Panc1 (cell line): ENCODE results near the gene SAMD1. TPM values are rescaled to one million over a fixed set of nuclear protein-coding genes. Genes with fewer than 3 reads are reported as not detected.
"Not testable (repeated sequence)": the region's sequence is repeated elsewhere in the genome, so short reads cannot be mapped to it uniquely, and the experiment has no call there.

Experiments used
- ATAC-seq: fragments of 200-7000 bp; cut with Tn5 transposase; 2 replicates; pipeline ENCODE4 v1.9.1; 2020; ENCODE audit warnings: mild to moderate bottlenecking, moderate library complexity
- BruUV-seq: library from RNA; stranded (reverse); fragments of 400-500 nt; replicated peaks from 2 replicates; lab custom pipeline; 2021; lab: Mats Ljungman, UMichigan
- CTCF ChIA-PET: fragments of 300-600 bp; sonication (Branson Sonifier 250); formaldehyde crosslinking; loops from one replicate; lab custom pipeline; 2022; ENCODE audit warnings: antibody characterized with exemption; lab: Charles Lee
- POLR2A ChIA-PET: fragments of 300-600 bp; sonication (Branson Sonifier 250); formaldehyde crosslinking; loops from one replicate; lab custom pipeline; 2022; ENCODE audit warnings: antibody characterized with exemption; lab: Charles Lee
- DNase-seq: peaks from one replicate; pipeline ENCODE4 v3.0.0-alpha.2; 2010; ENCODE audit warnings: low read depth, low spot score
- H3K27ac ChIP-seq: 2 replicates; pipeline ENCODE4 v1.5.1; 2011; ENCODE audit warnings: mild to moderate bottlenecking, low read length, inconsistent platforms
- H3K27me3 ChIP-seq: fragments of 200-500 bp; sonication (Bioruptor generic); 2 replicates; pipeline ENCODE4 v1.6.0; 2014; ENCODE audit warnings: low read length, inconsistent platforms; ENCODE audit not compliant: control insufficient read depth, insufficient read depth
- H3K36me3 ChIP-seq: fragments of 200-500 bp; sonication (Bioruptor generic); 2 replicates; pipeline ENCODE4 v1.5.1; 2014; ENCODE audit warnings: inconsistent platforms, mild to moderate bottlenecking, low read length, moderate library complexity; ENCODE audit not compliant: control insufficient read depth, insufficient read depth
- H3K4me1 ChIP-seq: 2 replicates; pipeline ENCODE4 v1.5.1; 2011; ENCODE audit warnings: inconsistent platforms, mild to moderate bottlenecking, low read length, moderate library complexity; ENCODE audit not compliant: control insufficient read depth, insufficient read depth
- H3K4me3 ChIP-seq, 2 experiments: 2 replicates each; pipeline ENCODE4 v1.5.1; 2011 to 2012; ENCODE audit warnings: low read depth in 2 of 2, low read length in 2 of 2, mild to moderate bottlenecking in 2 of 2, inconsistent platforms in 1 of 2, moderate library complexity in 1 of 2
- H3K9me3 ChIP-seq: fragments of 200-500 bp; sonication (Bioruptor generic); 2 replicates; pipeline ENCODE4 v1.5.1; 2014; ENCODE audit warnings: low read depth, mild to moderate bottlenecking, inconsistent platforms, low read length, moderate library complexity; ENCODE audit not compliant: control insufficient read depth, insufficient read depth
- POLR2AphosphoS5 ChIP-seq: IDR thresholded peaks from 2 replicates; pipeline ENCODE4 v1.6.1; 2012; ENCODE audit warnings: mild to moderate bottlenecking, low read depth, low read length, moderate library complexity
- in situ Hi-C: cut with HindIII; loops from 2 replicates; pipeline ENCODE4 v1.10.0; 2016; ENCODE audit warnings: low sequenced_read_pairs, low pct_unique_long_range_greater_than_20kb
- intact Hi-C: fragments of 100-400 bp; cut with micrococcal nuclease; formaldehyde crosslinking; loops from one replicate; pipeline ENCODE4 v1.10.0; 2022; ENCODE audit not compliant: unreplicated experiment
- total RNA-seq: library from RNA; stranded (reverse); gene quantifications from one replicate; pipeline ENCODE4 v1.2.1, GENCODE V29; 2021; ENCODE audit not compliant: unreplicated experiment
- TF ChIP-seq, protein P1 (sequence below): fragments of 450-650 bp; IDR thresholded peaks from 2 replicates; pipeline ENCODE4 v1.5.1; 2017; ENCODE audit warnings: mild to moderate bottlenecking

The SAMD1 gene
- total RNA-seq, 1 experiment from 2014 or later = 82.0 TPM

DNA sequence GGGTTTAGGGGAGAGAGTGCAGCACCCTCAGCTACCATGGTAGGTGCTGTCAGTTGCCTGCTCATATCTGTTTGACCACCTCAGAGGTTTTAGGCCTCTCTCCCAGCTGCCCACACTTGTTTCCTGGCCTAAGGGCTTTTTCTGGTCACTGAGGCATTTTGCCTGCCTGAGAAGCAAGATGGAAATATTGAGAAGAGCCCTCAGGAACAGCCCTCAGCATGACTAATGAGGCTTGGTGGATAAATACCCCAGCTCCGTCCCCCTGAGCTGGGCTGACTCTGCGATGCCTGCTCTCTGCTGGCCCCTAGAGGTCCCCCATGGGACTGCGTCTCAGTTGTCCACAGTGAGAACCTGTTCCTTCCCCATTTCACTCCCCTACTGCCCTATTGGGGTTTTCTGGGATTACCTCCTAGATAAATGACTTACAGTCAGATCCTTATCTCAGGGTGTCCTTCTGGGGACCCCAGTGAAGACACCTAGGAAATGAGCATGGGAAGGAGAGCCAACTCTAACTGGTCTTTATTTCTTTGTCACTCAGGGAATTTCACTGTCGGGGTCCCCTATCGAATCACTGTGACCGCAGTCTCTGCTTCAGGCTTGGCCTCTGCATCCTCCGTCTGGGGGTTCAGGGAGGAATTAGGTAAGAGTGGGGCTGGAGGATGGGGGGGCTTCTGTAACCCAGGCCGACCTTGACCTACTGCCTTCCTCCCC, 42.0 kb downstream of the SAMD1 start:
- no peaks in the 10 kb centered on the region for H3K9me3 ChIP-seq
- H3K36me3 ChIP-seq = no peaks in the 10 kb centered on the region
- CTCF ChIA-PET = interaction anchor here (0.5 to 0.7 kb wide), 4 partner anchors 101 to 351 kb away, joined by 3 to 9 read pairs (median 7); no protein-coding TSS in a partner anchor
- intact Hi-C loops (no loop called here), in situ Hi-C loops (no loop called here)
- BruUV-seq = no TSS peak
- no peak overlapping the region for H3K4me3 ChIP-seq
- no peaks in the 10 kb centered on the region for H3K27me3 ChIP-seq
- peak; percentile 84 for ATAC-seq
- H3K4me1 ChIP-seq = no peaks in the 10 kb centered on the region
- no peak for DNase-seq
- H3K27ac ChIP-seq = no peak overlapping the region
- POLR2A ChIA-PET = interaction anchor here (0.6 to 0.7 kb wide), 3 partner anchors 64 to 168 kb away, joined by 6 to 11 read pairs (median 7); a partner anchor contains a TSS
- no peak for TF ChIP-seq POLR2AphosphoS5
- TF ChIP-seq, protein P1, sequence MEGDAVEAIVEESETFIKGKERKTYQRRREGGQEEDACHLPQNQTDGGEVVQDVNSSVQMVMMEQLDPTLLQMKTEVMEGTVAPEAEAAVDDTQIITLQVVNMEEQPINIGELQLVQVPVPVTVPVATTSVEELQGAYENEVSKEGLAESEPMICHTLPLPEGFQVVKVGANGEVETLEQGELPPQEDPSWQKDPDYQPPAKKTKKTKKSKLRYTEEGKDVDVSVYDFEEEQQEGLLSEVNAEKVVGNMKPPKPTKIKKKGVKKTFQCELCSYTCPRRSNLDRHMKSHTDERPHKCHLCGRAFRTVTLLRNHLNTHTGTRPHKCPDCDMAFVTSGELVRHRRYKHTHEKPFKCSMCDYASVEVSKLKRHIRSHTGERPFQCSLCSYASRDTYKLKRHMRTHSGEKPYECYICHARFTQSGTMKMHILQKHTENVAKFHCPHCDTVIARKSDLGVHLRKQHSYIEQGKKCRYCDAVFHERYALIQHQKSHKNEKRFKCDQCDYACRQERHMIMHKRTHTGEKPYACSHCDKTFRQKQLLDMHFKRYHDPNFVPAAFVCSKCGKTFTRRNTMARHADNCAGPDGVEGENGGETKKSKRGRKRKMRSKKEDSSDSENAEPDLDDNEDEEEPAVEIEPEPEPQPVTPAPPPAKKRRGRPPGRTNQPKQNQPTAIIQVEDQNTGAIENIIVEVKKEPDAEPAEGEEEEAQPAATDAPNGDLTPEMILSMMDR = peak; percentile 92

DNA sequence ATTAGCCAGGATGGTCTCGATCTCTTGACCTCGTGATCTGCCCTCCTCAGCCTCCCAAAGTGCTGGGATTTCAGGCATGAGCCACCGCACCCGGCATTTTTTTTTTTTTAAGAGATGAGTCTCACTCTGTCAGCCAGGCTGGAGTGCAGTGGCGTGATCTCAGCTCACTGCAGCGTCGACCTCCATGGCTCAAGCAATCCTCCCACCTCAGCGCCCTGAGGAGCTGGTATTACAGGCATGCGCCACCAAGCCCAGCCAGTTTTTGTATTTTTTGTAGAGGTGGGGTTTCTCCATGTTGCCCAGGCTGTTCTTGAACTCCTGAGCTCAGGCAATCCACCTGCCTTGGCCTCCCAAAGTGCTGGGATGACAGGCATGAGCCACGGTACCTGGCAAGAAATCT, 42.7 kb downstream of the SAMD1 start:
- H3K4me3 ChIP-seq, H3K4me1 ChIP-seq, H3K27ac ChIP-seq, intact Hi-C loops, DNase-seq, BruUV-seq, H3K36me3 ChIP-seq, H3K27me3 ChIP-seq, ATAC-seq, H3K9me3 ChIP-seq, in situ Hi-C loops: not testable (repeated sequence)
- POLR2A ChIA-PET = interaction anchor here (0.6 kb wide), 1 partner anchor 167 kb away, joined by 7 read pairs; no protein-coding TSS in a partner anchor
- CTCF ChIA-PET = interaction anchor here (0.5 to 0.7 kb wide), 3 partner anchors 101 to 190 kb away, joined by 3 to 9 read pairs (median 8); no protein-coding TSS in a partner anchor

DNA sequence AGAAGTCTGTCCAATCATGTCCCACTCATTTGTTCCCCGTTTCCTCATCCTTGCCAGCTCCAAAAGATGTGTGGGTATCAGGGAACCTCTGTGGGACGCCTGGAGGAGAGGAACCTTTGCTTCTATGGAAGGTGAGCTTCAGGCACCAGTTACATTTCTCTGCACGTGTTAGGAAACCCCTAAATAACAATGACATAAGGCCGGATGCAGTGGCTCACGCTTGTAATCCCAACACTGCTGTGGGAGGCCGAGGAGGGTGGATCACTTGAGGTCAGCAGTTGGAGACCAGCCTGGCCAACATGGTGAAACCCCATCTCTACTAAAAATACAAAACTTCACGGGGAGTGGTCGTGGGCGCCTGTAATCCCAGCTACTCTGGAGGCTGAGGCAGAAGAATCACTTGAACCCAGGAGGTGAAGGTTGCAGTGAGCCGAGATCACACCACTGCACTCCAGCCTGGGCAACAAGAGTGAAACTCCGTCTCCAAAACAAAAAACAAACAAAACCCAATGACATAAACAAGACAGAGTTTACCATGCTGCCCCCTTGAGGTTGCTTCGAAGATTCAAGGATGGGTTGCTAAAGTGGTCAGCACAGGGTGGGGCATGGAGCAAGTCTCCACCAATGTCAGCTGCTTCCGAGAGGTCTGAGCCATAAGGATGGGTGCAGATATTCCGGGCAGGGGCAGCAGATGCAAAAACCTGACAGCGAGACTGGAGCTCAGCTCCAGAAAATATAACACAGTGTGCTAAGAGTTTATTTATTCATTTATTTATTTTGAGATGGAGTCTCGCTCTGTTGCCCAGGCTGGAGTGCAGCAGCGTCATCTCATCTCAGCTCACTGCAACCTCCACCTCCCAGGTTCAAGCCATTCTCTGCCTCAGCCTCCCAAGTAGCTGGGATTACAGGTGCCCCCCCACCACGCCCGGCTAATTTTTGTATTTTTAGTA, 47.6 kb downstream of the SAMD1 start:
- CTCF ChIA-PET = interaction anchor here (0.5 to 1.5 kb wide), 3 partner anchors 10 to 18 kb away, joined by 6 to 9 read pairs (median 9); partner anchors contain the start of gene IL27RA

More for the DNA sequence above, 47.6 kb downstream of the SAMD1 start:
- in situ Hi-C loops, H3K27me3 ChIP-seq, H3K36me3 ChIP-seq, H3K4me1 ChIP-seq, BruUV-seq, H3K4me3 ChIP-seq, POLR2A ChIA-PET, DNase-seq, H3K9me3 ChIP-seq, intact Hi-C loops, H3K27ac ChIP-seq: not testable (repeated sequence)
- TF ChIP-seq, protein P1 = peak; percentile 76
- ATAC-seq = peak; percentile 90
